ENCODE data around the gene KBTBD6. TPM values are rescaled to one million over a fixed set of nuclear protein-coding genes. Genes with fewer than 3 reads are reported as not detected.

KBTBD6 gene
- total and polyA plus RNA-seq, 2 of the 8 experiments (the other 6 are each of a cell fraction or from before 2014, with no cell fraction given) = 4.5 to 11.3 TPM

DNA sequence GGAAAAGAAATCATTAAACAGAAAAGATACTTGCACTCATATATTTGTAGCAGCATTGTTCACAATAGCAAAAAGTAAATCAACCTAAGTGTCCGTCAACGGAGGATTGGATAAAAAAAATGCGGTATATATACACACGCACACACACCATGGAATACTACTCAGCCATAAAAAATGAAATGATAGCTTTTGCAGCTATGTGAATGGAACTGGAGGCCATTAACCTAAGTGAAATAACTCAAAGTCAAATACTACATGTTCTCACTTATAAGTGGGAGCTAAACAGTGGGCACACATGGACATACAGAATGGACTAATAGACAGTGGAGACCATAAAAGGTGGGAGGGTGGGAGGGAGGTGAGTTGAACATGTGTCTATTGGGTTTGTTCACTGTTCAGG is 52.9 kb downstream of the KBTBD6 start:
- ChIA-PET POLR2A (ENCODE audit: partially characterized antibody) (interaction anchor here (0.6 kb wide), 2 partner anchors 32 to 74 kb away, joined by 3 to 4 read pairs; no protein-coding TSS in a partner anchor), CTCF (ENCODE audit: partially characterized antibody) (no interaction called here)
- Histone ChIP-seq H3K14ac (ENCODE audit: insufficient read length) (no peak overlapping the region), H2BK15ac (ENCODE audit: low read length) (no peak overlapping the region), H3K56ac (replicated peaks; ENCODE audit: insufficient read length, low read depth, low read length) (no peak overlapping the region), H4K5ac (ENCODE audit: insufficient read length, low read depth, low read length) (no peak overlapping the region), H3K27ac (ENCODE audit: low read depth, low read length) (no peak overlapping the region), H4K8ac (ENCODE audit: extremely low read depth, insufficient read depth, low read length) (no peak overlapping the region), H2BK12ac (ENCODE audit: low read depth, low read length) (no peak overlapping the region), H3K4me2 (ENCODE audit: insufficient read depth in 1 of 2, low read depth in 2 of 2, low read length in 2 of 2) (no peak overlapping the region), H3K9me3 (ENCODE audit: insufficient read depth in 2 of 2, low read depth in 1 of 2, low read length in 1 of 2) (no peaks in the 10 kb centered on the region), H2BK5ac (ENCODE audit: low read depth, low read length) (no peak overlapping the region), H3K79me1 (ENCODE audit: low read depth, low read length) (no peaks in the 10 kb centered on the region), H3K23ac (ENCODE audit: insufficient read length) (no peak overlapping the region), H3K4me1 (replicated peaks in 1 of 4; ENCODE audit: control insufficient read depth in 3 of 4, insufficient read depth in 4 of 4, low read length in 3 of 4) (no peaks in the 10 kb centered on the region), H2BK120ac (replicated peaks; ENCODE audit: low read depth, low read length) (no peak overlapping the region), H3K79me2 (ENCODE audit: control insufficient read depth in 1 of 2, insufficient read depth in 2 of 2, low read length in 2 of 2) (no peaks in the 10 kb centered on the region), H3K18ac (ENCODE audit: extremely low read depth, low read length) (no peak overlapping the region), H3K23me2 (ENCODE audit: low read depth, low read length) (no peaks in the 10 kb centered on the region), H2AK5ac (ENCODE audit: low read depth, low read length) (no peak overlapping the region), H4K20me1 (replicated peaks in 1 of 2; ENCODE audit: control insufficient read depth in 1 of 2, insufficient read depth in 2 of 2, low read length in 2 of 2) (no peaks in the 10 kb centered on the region), H3K36me3 (ENCODE audit: control insufficient read depth in 2 of 4, insufficient read depth in 4 of 4, low read length in 3 of 4) (peaks cover 7 to 52% (median 22%) of the 10 kb centered on the region in 4 experiments), H3K4me3 (ENCODE audit: extremely low read depth in 1 of 4, insufficient read depth in 2 of 4, low read depth in 3 of 4, low read length in 4 of 4) (no peak overlapping the region), H3K9ac (replicated peaks in 1 of 4; ENCODE audit: extremely low read depth in 1 of 4, low read depth in 3 of 4, low read length in 3 of 4) (no peak overlapping the region), H2AFZ (ENCODE audit: low read length) (no peak overlapping the region), H4K91ac (replicated peaks; ENCODE audit: insufficient read length, low read length) (no peak overlapping the region), H3K4ac (replicated peaks; ENCODE audit: insufficient read length, low read depth, low read length) (no peak overlapping the region), H3K27me3 (replicated peaks in 1 of 4; ENCODE audit: control insufficient read depth in 3 of 4, extremely low read depth in 1 of 4, insufficient read depth in 3 of 4, low read length in 3 of 4) (no peaks in the 10 kb centered on the region), H2BK20ac (ENCODE audit: low read length) (no peak overlapping the region)
- WGBS, 2 experiments (ENCODE audit: extremely low coverage in 1 of 2, insufficient coverage in 1 of 2, insufficient read length in 1 of 2, insufficient replicate concordance in 2 of 2, low coverage in 1 of 2, low lambda C conversion rate in 2 of 2, missing lambda C conversion rate in 1 of 2) = 96% methylated on average over 4 of the region's 4 CpGs; no CpG with 5 or more reads in 1 of the 2 experiments
- no peak for TF ChIP-seq HDAC2 (IDR thresholded peaks at IDR 0.05; ENCODE audit: borderline replicate concordance in 1 of 2, low read depth in 2 of 2, low read length in 2 of 2)
- TF ChIP-seq SUZ12 (IDR thresholded peaks at IDR 0.05; ENCODE audit: low read length) = no peak
- no peak for TF ChIP-seq FOSL1 (IDR thresholded peaks at IDR 0.05; ENCODE audit: insufficient read depth, low read depth, low read length)
- TF ChIP-seq, protein P1, sequence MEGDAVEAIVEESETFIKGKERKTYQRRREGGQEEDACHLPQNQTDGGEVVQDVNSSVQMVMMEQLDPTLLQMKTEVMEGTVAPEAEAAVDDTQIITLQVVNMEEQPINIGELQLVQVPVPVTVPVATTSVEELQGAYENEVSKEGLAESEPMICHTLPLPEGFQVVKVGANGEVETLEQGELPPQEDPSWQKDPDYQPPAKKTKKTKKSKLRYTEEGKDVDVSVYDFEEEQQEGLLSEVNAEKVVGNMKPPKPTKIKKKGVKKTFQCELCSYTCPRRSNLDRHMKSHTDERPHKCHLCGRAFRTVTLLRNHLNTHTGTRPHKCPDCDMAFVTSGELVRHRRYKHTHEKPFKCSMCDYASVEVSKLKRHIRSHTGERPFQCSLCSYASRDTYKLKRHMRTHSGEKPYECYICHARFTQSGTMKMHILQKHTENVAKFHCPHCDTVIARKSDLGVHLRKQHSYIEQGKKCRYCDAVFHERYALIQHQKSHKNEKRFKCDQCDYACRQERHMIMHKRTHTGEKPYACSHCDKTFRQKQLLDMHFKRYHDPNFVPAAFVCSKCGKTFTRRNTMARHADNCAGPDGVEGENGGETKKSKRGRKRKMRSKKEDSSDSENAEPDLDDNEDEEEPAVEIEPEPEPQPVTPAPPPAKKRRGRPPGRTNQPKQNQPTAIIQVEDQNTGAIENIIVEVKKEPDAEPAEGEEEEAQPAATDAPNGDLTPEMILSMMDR (IDR thresholded peaks at IDR 0.05; ENCODE audit: control extremely low read depth in 1 of 3, insufficient read depth in 1 of 3, low read depth in 1 of 3, low read length in 3 of 3) = no peak
- DNase-seq (ENCODE audit: low read depth in 1 of 2, low spot score in 2 of 2) (no peak), FAIRE-seq (no peak)

All from H1 (cell line).